SK-N-SH (cell line): ENCODE measurements around the gene OR6C68. TPM values are rescaled to one million over a fixed set of nuclear protein-coding genes. Genes with fewer than 3 reads are reported as not detected.

Experiments used
- CTCF ChIA-PET: fragments of 300-600, 350-600 bp; formaldehyde crosslinking; extraction: SDS; loops from one replicate; lab custom pipeline; 2021; lab: Yijun Ruan, JAX
- POLR2A ChIA-PET: fragments of 350-600 bp; sonication (Branson Sonifier 250); formaldehyde crosslinking; extraction: SDS; loops from one replicate; lab custom pipeline; 2020; ENCODE audit warnings: antibody characterized with exemption, inconsistent platforms; lab: Yijun Ruan, JAX
- DNase-seq: peaks from one replicate; pipeline ENCODE4 v3.0.0; 2012
- H2AFZ ChIP-seq: fragments of 200-600 bp; sonication (generic); 2 replicates; pipeline ENCODE4 v1.8.1; 2016; ENCODE audit warnings: antibody characterized with exemption, mild to moderate bottlenecking, low read depth
- H3F3A ChIP-seq: fragments of 200-600 bp; sonication (generic); replicated peaks from 2 replicates; pipeline ENCODE3; 2016; ENCODE audit warnings: antibody characterized with exemption, mild to moderate bottlenecking; ENCODE audit not compliant: insufficient read depth
- H3K27ac ChIP-seq, 2 experiments: fragments of 200-500 bp in 1 of 2; fragments of 200-600 bp in 1 of 2; sonication (Bioruptor generic) in 1 of 2; sonication (generic), shearing (Covaris generic) in 1 of 2; 2 replicates each; pipeline versions ENCODE4 v1.5.1 to v1.6.1; 2014 to 2016; ENCODE audit warnings: low read depth in 2 of 2, inconsistent platforms in 1 of 2, low read length in 1 of 2, mild to moderate bottlenecking in 1 of 2, mixed read lengths in 1 of 2
- H3K27me3 ChIP-seq: fragments of 200-600 bp; sonication (generic), shearing (Covaris generic); 2 replicates; pipeline ENCODE4 v1.6.1; 2016; ENCODE audit warnings: mixed run types; ENCODE audit not compliant: insufficient read depth
- H3K36me3 ChIP-seq, 2 experiments: fragments of 200-500 bp in 1 of 2; fragments of 200-600 bp in 1 of 2; sonication (Bioruptor generic) in 1 of 2; sonication (generic) in 1 of 2; replicated peaks in 1 of 2; 2 replicates each; pipeline versions ENCODE3 to v1.5.1; 2014 to 2016; ENCODE audit warnings: low read length in 1 of 2, mild to moderate bottlenecking in 1 of 2; ENCODE audit not compliant: insufficient read depth in 2 of 2, control insufficient read depth in 1 of 2
- H3K4me1 ChIP-seq, 2 experiments: fragments of 200-500 bp in 1 of 2; fragments of 200-600 bp in 1 of 2; sonication (Bioruptor generic) in 1 of 2; sonication (generic), shearing (Covaris generic) in 1 of 2; 2 replicates each; pipeline versions ENCODE4 v1.5.1 to v1.6.1; 2014 to 2016; ENCODE audit warnings: low read depth in 1 of 2, low read length in 1 of 2, mixed run types in 1 of 2; ENCODE audit not compliant: insufficient read depth in 2 of 2, control insufficient read depth in 1 of 2
- H3K4me2 ChIP-seq: fragments of 200-600 bp; sonication (generic), shearing (Covaris generic); 2 replicates; pipeline ENCODE4 v1.6.1; 2017; ENCODE audit warnings: mixed run types
- H3K4me3 ChIP-seq, 2 experiments: fragments of 200-500 bp in 1 of 2; fragments of 200-600 bp in 1 of 2; sonication (Bioruptor generic) in 1 of 2; sonication (generic), shearing (Covaris generic) in 1 of 2; 2 replicates each; pipeline versions ENCODE4 v1.5.1 to v1.8.1; 2014 to 2016; ENCODE audit warnings: low read depth in 2 of 2, inconsistent platforms in 1 of 2, low read length in 1 of 2, mild to moderate bottlenecking in 1 of 2, mixed read lengths in 1 of 2, moderate library complexity in 1 of 2
- H3K79me2 ChIP-seq: fragments of 200-600 bp; sonication (generic); 2 replicates; pipeline ENCODE4 v1.8.1; 2017; ENCODE audit warnings: mild to moderate bottlenecking; ENCODE audit not compliant: insufficient read depth
- H3K9ac ChIP-seq: fragments of 200-600 bp; sonication (generic); 2 replicates; pipeline ENCODE4 v1.6.1; 2017; ENCODE audit warnings: mixed run types
- H3K9me2 ChIP-seq: fragments of 200-600 bp; sonication (generic); 2 replicates; pipeline ENCODE4 v1.6.1; 2017; ENCODE audit warnings: mixed run types
- H3K9me3 ChIP-seq: fragments of 200-600 bp; sonication (generic); 2 replicates; pipeline ENCODE4 v1.6.1; 2017; ENCODE audit warnings: mixed run types, mild to moderate bottlenecking, moderate library complexity
- H4K20me1 ChIP-seq: fragments of 200-600 bp; sonication (generic); 2 replicates; pipeline ENCODE4 v1.6.1; 2017; ENCODE audit warnings: mild to moderate bottlenecking, mixed run types; ENCODE audit not compliant: insufficient read depth
- ELF1 ChIP-seq: IDR thresholded peaks from 2 replicates; pipeline ENCODE4 v1.4.0; 2012
- EZH2phosphoT487 ChIP-seq: fragments of 200-600 bp; sonication (generic); IDR thresholded peaks from 2 replicates; pipeline ENCODE4 v1.6.1; 2017; ENCODE audit warnings: low read depth, mixed run types, mild to moderate bottlenecking, antibody characterized with exemption, moderate library complexity, borderline replicate concordance
- FOSL2 ChIP-seq: IDR thresholded peaks from 2 replicates; pipeline ENCODE4 v1.4.0; 2012; ENCODE audit warnings: low read depth, mild to moderate bottlenecking, moderate library complexity, borderline replicate concordance
- JUND ChIP-seq: IDR thresholded peaks from 2 replicates; pipeline ENCODE4 v1.4.0; 2012
- MXI1 ChIP-seq: IDR thresholded peaks from 2 replicates; pipeline ENCODE4 v1.6.1; 2012; ENCODE audit warnings: mild to moderate bottlenecking, low read depth, low read length, improper control_type of control experiment
- NFIC ChIP-seq: IDR thresholded peaks from 2 replicates; pipeline ENCODE4 v1.4.0; 2012; ENCODE audit warnings: borderline replicate concordance
- POLR2AphosphoS5 ChIP-seq: IDR thresholded peaks from 2 replicates; pipeline ENCODE4 v1.6.1; 2012; ENCODE audit warnings: low read depth, low read length
- RAD21 ChIP-seq: IDR thresholded peaks from 2 replicates; pipeline ENCODE4 v1.6.1; 2012; ENCODE audit warnings: mild to moderate bottlenecking, low read length
- RFX5 ChIP-seq: IDR thresholded peaks from 2 replicates; pipeline ENCODE4 v1.6.1; 2012; ENCODE audit warnings: mild to moderate bottlenecking, improper control_type of control experiment, low read length
- SMC3 ChIP-seq: IDR thresholded peaks from 2 replicates; pipeline ENCODE4 v1.6.1; 2012; ENCODE audit warnings: low read depth, low read length, improper control_type of control experiment
- TAF1 ChIP-seq: IDR thresholded peaks from 2 replicates; pipeline ENCODE4 v1.6.1; 2012; ENCODE audit warnings: low read depth, mild to moderate bottlenecking, low read length, moderate library complexity, borderline replicate concordance
- WGBS: methylation state at CpG from one replicate; pipeline ENCODE4 v1.1.6; 2017; ENCODE audit warnings: low lambda C conversion rate; 5-methylcytosine and 5-hydroxymethylcytosine counted together
- polyA plus RNA-seq, 3 experiments: library from polyadenylated mRNA; depleted of rRNA; stranded (reverse); fragments of >200 nt; gene quantifications; 2 replicates each; pipeline ENCODE4 v1.2.3, GENCODE V29; 2012
- TF ChIP-seq, protein P1 (sequence below): IDR thresholded peaks from 2 replicates; pipeline ENCODE4; 2012
- TF ChIP-seq, protein P2 (sequence below): IDR thresholded peaks from 2 replicates; pipeline ENCODE4 v1.6.1; 2012; ENCODE audit warnings: mild to moderate bottlenecking, low read depth, low read length, moderate library complexity
- TF ChIP-seq, protein P3 (sequence below): IDR thresholded peaks from 2 replicates; pipeline ENCODE4 v1.4.0; 2012; ENCODE audit warnings: low read depth, borderline replicate concordance

The OR6C68 gene
- polyA plus RNA-seq, 1 of the 3 experiments (the other 2 are of a cell fraction) = not detected

DNA sequence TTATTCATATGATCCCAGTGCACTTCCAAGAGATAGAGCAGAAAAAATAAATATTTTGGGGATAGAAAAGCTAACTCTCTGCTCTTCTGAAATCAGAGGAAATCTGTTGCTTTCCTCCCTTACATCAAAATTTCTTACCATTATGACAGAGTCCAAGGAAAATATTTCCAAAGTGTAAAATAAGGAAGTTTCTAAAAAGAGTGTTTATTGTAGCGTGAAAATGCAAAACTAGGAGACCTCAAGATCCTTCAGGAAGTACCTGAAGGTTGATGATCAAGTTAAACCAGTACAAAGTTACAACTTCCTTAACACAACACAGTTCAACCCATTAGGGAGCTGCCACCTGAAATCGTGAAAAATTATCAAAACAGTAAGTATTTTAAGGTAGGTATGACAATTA, 48.4 kb upstream of the OR6C68 start, which contains the start of gene OR6C2:
Gene OR6C2 (plus strand): TSS at position 301 of the 400 bp plus-strand sequence. CDS start 8,138 bp downstream, outside the sequence.
- no peak for DNase-seq
- Histone ChIP-seq H3K79me2 (no peaks in the 10 kb centered on the region), H2AFZ (no peak within 1 kb of the TSS), H3K9ac (no peak within 1 kb of the TSS), H3K4me1 (no peaks in the 10 kb centered on the region), H3K27me3 (no peaks in the 10 kb centered on the region), H3F3A (no peaks in the 10 kb centered on the region), H4K20me1 (no peaks in the 10 kb centered on the region), H3K9me3 (no peaks in the 10 kb centered on the region), H3K27ac (no peak within 1 kb of the TSS), H3K4me2 (no peak within 1 kb of the TSS), H3K36me3 (no peaks in the 10 kb centered on the region), H3K4me3 (no peak within 1 kb of the TSS), H3K9me2 (no peaks in the 10 kb centered on the region)
- ChIA-PET POLR2A (no interaction called here), CTCF (no interaction called here)
- WGBS = 1% methylated on average over 2 of the region's 2 CpGs
- no peak for TF ChIP-seq ELF1
- no peak for TF ChIP-seq NFIC
- TF ChIP-seq, protein P1, sequence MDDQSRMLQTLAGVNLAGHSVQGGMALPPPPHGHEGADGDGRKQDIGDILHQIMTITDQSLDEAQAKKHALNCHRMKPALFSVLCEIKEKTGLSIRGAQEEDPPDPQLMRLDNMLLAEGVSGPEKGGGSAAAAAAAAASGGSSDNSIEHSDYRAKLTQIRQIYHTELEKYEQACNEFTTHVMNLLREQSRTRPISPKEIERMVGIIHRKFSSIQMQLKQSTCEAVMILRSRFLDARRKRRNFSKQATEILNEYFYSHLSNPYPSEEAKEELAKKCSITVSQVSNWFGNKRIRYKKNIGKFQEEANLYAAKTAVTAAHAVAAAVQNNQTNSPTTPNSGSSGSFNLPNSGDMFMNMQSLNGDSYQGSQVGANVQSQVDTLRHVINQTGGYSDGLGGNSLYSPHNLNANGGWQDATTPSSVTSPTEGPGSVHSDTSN = no peak
- TF ChIP-seq, protein P2, sequence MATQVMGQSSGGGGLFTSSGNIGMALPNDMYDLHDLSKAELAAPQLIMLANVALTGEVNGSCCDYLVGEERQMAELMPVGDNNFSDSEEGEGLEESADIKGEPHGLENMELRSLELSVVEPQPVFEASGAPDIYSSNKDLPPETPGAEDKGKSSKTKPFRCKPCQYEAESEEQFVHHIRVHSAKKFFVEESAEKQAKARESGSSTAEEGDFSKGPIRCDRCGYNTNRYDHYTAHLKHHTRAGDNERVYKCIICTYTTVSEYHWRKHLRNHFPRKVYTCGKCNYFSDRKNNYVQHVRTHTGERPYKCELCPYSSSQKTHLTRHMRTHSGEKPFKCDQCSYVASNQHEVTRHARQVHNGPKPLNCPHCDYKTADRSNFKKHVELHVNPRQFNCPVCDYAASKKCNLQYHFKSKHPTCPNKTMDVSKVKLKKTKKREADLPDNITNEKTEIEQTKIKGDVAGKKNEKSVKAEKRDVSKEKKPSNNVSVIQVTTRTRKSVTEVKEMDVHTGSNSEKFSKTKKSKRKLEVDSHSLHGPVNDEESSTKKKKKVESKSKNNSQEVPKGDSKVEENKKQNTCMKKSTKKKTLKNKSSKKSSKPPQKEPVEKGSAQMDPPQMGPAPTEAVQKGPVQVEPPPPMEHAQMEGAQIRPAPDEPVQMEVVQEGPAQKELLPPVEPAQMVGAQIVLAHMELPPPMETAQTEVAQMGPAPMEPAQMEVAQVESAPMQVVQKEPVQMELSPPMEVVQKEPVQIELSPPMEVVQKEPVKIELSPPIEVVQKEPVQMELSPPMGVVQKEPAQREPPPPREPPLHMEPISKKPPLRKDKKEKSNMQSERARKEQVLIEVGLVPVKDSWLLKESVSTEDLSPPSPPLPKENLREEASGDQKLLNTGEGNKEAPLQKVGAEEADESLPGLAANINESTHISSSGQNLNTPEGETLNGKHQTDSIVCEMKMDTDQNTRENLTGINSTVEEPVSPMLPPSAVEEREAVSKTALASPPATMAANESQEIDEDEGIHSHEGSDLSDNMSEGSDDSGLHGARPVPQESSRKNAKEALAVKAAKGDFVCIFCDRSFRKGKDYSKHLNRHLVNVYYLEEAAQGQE = no peak
- TF ChIP-seq POLR2AphosphoS5 = no peak
- TF ChIP-seq SMC3 = no peak
- TF ChIP-seq, protein P3, sequence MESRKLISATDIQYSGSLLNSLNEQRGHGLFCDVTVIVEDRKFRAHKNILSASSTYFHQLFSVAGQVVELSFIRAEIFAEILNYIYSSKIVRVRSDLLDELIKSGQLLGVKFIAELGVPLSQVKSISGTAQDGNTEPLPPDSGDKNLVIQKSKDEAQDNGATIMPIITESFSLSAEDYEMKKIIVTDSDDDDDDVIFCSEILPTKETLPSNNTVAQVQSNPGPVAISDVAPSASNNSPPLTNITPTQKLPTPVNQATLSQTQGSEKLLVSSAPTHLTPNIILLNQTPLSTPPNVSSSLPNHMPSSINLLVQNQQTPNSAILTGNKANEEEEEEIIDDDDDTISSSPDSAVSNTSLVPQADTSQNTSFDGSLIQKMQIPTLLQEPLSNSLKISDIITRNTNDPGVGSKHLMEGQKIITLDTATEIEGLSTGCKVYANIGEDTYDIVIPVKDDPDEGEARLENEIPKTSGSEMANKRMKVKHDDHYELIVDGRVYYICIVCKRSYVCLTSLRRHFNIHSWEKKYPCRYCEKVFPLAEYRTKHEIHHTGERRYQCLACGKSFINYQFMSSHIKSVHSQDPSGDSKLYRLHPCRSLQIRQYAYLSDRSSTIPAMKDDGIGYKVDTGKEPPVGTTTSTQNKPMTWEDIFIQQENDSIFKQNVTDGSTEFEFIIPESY = no peak
- TF ChIP-seq TAF1 = no peak
- TF ChIP-seq RFX5 = no peak
- TF ChIP-seq MXI1 = no peak
- TF ChIP-seq FOSL2 = no peak
- no peak for TF ChIP-seq EZH2phosphoT487
- no peak for TF ChIP-seq JUND
- no peak for TF ChIP-seq RAD21
